Renal cortical epithelial cell (primary cell): ENCODE measurements around the gene HLA-G. TPM values are rescaled to one million over a fixed set of nuclear protein-coding genes. Genes with fewer than 3 reads are reported as not detected.
A peak's percentile ranks its signal among the peaks of the same experiment; 100 is the strongest.
"Not testable (repeated sequence)": the region's sequence is repeated elsewhere in the genome, so short reads cannot be mapped to it uniquely, and the experiment has no call there.

Experiments used
- DNase-seq: peaks from one replicate; pipeline ENCODE4 v3.0.0-alpha.2; 2011; ENCODE audit warnings: low read depth
- total RNA-seq: library from RNA; depleted of rRNA; stranded (reverse); fragments of >200 nt; gene quantifications from 2 replicates; pipeline ENCODE4 v1.2.3, GENCODE V29; 2014

Gene HLA-G
- 1.7 and 5.7 TPM in 2 replicates for total RNA-seq

DNA sequence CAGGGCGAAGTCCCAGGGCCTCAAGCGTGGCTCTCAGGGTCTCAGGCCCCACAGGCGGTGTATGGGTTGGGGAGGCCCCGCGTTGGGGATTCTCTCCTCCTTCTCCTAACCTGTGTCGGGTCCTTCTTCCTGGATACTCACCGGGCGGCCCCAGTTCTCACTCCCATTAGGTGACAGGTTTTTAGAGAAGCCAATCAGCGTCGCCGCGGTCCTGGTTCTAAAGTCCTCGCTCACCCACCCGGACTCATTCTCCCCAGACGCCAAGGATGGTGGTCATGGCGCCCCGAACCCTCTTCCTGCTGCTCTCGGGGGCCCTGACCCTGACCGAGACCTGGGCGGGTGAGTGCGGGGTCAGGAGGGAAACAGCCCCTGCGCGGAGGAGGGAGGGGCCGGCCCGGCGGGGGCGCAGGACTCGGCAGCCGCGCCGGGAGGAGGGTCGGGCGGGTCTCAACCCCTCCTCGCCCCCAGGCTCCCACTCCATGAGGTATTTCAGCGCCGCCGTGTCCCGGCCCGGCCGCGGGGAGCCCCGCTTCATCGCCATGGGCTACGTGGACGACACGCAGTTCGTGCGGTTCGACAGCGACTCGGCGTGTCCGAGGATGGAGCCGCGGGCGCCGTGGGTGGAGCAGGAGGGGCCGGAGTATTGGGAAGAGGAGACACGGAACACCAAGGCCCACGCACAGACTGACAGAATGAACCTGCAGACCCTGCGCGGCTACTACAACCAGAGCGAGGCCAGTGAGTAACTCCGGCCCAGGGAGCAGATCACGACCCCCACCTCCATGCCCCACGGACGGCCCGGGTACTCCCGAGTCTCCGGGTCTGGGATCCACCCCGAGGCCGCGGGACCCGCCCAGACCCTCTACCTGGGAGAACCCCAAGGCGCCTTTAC is at the start of gene HLA-G:
HLA-G (plus strand) TSS at position 247 of the 892 bp plus-strand sequence; CDS start at position 267, 20 bp downstream.
- DNase-seq, result no peak

- DNase-seq, result not testable (repeated sequence)
Measured at GRCh38 chr6:29780019-29780698, 47.5 kb upstream of the HLA-G start.

DNA sequence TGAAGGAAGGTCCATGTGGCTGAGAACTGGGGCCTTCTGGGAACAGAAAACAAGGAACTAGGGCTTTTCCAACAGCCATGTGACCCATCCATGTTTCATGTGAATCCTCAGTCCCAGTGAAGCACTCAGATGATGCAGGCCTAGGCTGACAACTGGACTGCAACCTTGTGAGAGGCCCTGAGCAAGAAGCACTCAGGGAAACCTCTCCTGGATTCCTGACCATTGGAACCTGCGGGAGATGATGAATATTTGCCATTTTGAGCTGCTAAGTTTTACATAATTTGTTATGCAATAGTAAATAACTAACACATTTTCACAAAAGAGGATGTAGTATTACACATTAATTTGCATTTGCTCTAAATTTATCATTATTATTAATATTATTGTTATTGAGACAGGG is 38.4 kb upstream of the HLA-G start:
- no peak for DNase-seq

DNA sequence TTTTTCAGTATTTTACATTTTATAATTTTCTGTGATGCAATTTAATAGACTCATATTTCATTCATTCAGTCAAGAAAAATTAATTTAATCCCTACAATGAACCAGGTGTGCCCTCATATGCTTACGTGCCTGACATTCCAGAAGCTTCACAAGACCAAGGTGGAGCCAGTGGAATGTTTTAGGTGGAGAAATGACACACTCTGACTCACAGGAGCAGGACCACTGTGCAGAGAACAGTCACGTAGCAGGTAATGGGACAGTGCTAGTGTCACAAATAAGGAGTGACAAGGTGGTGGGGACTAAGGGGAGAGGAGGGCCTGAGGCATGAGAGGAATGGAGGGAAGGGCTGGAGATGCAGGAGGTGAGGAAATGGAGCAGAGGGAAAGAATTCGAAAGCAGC is 37.0 kb upstream of the HLA-G start:
- DNase-seq, result peak; percentile 76

GRCh38 chr6:29791162-29791561 is 36.5 kb upstream of the HLA-G start:
- peak; percentile 21 for DNase-seq

- DNase-seq, result no peak
Measured at GRCh38 chr6:29791786-29792122, 35.9 kb upstream of the HLA-G start.

- DNase-seq, result no peak
Measured at GRCh38 chr6:29792123-29793035, 35.2 kb upstream of the HLA-G start.

- no peak for DNase-seq
Measured at GRCh38 chr6:29793036-29793356, 34.6 kb upstream of the HLA-G start.

DNA sequence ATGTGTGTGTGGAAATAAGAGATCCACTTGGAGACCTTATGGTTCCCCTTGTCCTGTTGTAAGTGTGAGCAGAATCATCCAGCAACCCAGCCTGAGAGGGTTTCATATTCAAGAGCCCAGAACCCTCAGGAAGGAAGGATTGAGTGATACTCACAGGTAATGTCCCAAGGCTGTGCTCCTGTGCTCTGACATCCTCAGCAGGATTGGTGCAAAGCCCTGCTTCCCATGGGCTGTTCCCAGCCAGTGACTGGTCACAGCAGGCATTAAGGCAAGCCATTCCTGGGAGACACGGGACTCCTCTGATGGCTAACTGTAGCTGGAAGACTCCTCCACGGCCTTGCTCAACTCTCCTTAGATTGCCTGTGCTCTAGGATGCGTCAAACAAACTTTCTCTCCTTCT is 33.8 kb upstream of the HLA-G start:
- no peak for DNase-seq

DNA sequence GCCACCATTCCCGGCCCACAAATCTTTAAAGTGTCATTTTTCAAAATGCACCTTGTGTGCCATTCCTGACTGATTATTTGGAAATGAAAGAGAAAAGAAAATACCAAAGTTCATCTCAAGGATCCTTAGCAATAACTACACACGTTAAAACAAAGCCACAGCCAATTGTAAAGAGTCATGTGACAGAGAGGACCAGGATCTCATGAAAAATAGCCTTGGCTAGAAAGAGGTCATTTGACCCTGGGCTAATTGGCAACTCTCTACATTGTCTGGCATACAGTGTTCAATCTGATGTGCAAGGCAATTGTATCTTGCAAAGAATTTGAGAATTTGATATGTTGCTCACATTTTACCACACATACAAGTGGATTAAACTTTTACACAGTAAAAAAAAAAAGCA is 31.6 kb upstream of the HLA-G start:
- DNase-seq, result no peak

- peak; percentile 83 for DNase-seq
Measured at GRCh38 chr6:29797135-29797534, 30.5 kb upstream of the HLA-G start.

- no peak for DNase-seq
Measured at GRCh38 chr6:29797966-29798365, 29.7 kb upstream of the HLA-G start.

DNA sequence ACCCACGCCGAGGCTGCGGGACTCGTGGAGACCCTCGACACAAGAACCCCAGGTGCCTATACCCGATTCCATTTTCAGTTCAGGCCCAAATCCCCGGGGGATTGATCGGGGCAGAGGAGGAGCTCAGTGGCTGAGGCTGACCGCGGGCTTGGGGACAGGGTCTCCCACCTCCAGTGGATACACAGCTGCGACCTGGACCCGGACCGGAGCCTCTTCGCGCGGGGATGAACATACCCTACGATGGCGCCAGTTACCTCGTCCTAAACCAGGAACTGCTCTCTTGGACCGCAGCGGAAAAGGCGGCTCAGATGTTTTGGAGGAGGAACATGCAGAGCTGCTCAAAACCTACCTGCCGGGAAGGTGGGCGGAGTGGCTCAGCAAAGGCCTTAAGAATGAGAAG is 27.4 kb upstream of the HLA-G start:
- DNase-seq, result no peak

GRCh38 chr6:29806387-29806786 is 21.2 kb upstream of the HLA-G start:
- DNase-seq, result no peak

- no peak for DNase-seq
Measured at GRCh38 chr6:29809249-29809648, 18.4 kb upstream of the HLA-G start.

GRCh38 chr6:29810371-29810770 is 17.3 kb upstream of the HLA-G start:
- DNase-seq, result no peak

- no peak for DNase-seq
Measured at GRCh38 chr6:29811377-29811776, 16.2 kb upstream of the HLA-G start.

DNA sequence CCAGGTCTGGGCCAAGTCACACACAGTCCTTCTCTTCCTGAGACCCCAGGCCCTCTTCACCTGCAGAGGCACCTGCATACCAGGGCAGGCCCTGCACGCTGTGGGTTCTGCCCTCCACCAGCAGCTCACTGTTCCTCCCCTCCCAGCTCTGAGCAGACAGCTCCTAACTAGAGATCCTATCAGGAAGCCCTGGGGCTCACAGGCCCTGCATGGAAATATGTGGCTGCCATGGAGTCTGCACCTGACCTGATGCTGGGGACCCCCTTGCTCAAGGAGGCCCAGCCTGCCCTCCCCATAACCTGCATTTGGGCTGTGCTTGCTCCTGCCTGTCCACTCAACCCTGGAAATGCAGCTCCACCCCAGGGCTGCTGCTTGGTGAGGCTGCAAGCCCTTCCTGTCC is 14.6 kb upstream of the HLA-G start:
- no peak for DNase-seq

DNA sequence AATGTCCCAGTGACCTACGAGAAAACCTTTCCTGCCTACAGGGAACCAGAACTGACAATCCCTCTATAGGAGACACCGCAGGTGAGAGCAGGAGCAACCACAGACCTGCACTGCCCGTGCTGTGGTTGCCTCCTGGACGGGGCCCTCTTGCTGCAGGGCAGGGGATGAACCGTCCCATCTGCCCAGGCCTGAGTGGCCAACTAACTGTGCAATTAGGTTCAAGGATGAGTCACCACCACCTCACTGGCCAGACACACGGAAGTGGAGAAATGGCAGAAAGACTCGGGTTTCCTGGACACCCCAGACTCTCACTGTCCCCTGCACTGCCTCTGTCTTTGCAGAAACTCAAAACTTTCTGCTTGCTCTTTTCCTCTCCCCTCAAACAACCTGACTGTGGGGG is 13.8 kb upstream of the HLA-G start:
- peak; percentile 70 for DNase-seq

DNA sequence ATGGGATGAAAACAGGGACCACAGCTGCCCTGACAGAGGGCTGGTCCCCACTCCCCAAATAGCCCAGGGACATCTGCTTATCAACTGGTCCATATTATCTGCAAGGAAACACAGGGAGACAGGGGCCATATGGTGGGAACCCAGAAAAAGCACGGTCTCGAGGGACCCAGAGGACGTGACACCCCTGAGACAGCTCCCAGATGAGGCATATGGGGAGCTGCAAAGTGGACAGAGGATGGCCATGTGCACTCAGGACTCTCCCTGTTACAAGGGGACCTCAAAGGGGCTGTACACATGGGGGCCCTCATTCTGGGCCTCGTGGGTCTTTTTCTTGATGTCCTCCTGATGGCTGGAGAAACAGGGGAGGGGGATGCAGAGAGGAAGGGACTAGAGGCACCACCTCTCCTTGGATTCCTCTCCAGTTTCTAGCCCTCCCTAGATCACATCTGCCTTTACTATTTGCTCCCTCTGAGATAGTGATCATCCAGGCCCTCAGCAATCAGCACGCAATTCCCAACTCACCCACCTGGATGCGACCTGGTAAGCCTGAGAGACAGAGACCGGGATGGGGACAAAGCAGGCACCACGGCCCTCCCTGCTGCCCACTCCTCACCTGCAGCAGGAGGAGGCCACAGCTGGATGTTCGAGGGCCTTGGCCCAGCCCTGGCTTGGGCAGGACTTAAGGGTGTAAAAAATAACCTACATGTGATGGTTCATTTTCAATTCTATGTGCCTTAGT is 13.1 kb upstream of the HLA-G start:
- DNase-seq, result no peak

DNA sequence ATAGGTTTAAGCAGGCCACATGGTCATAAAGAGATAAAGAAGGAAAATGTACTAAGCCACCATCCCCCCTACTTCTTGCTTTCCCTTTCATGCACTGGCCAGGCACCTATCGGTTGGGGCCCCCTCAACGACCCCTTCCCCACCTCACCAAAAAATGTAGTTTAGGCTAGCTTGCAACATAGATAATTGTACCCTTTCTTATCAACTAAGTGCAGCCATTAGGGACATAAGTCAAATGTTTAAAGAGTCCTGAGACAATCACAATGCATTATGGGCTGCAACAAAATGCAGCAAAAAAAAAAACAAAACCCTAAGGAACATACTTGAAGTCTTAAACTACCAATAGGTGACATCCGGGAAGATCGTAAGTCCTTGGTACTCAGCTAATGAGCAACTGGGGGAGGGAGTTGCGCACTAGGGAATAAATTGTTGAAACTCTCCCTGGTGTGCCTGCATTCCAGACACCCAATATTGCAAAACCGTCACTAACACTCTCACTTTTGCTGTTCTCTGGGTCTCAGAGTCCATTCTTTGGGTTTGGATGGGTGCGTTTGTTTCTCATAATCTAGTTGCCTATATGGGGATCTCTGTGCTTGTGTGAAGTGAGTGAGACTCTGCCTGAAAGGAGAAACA is 12.4 kb upstream of the HLA-G start:
- DNase-seq, result no peak
